HepG2 (cell line): Measurements from ENCODE around the gene HLCS. TPM values are rescaled to one million over a fixed set of nuclear protein-coding genes. Genes with fewer than 3 reads are reported as not detected.
A peak's percentile ranks its signal among the peaks of the same experiment; 100 is the strongest.

ENCODE experiments used
- ATAC-seq: fragments of 200-7000 bp; cut with Tn5 transposase; 3 replicates; pipeline ENCODE4 v1.9.1; 2020; ENCODE audit warnings: mild to moderate bottlenecking, moderate library complexity
- BruUV-seq: library from RNA; stranded (reverse); fragments of 400-500 nt; replicated peaks from 2 replicates; lab custom pipeline; 2021; lab: Mats Ljungman, UMichigan
- CTCF ChIA-PET: fragments of 300-600 bp; formaldehyde crosslinking; extraction: SDS; loops from one replicate; lab custom pipeline; 2021; ENCODE audit warnings: low total read pairs, inconsistent platforms, low intra/inter-chr PET ratio; lab: Yijun Ruan, JAX
- POLR2A ChIA-PET: fragments of 350-600 bp; sonication (Branson Sonifier 250); formaldehyde crosslinking; loops from one replicate; lab custom pipeline; 2020; ENCODE audit warnings: antibody characterized with exemption, inconsistent platforms; lab: Yijun Ruan, JAX
- DNase-seq: peaks from one replicate; pipeline ENCODE4 v3.0.0-alpha.2; 2015; ENCODE audit warnings: low spot score
- FAIRE-seq: peaks from 3 replicates; lab custom pipeline; 2011; peaks lifted over from hg19 to GRCh38; lab: Jason Lieb, UNC
- H2AFZ ChIP-seq: one replicate; pipeline ENCODE4 v1.6.1; 2011; ENCODE audit warnings: low read length, inconsistent platforms
- H3K27ac ChIP-seq: fragments of 300-600 bp; 3 replicates; pipeline ENCODE4 v1.8.0; 2011; ENCODE audit warnings: mixed run types, mild to moderate bottlenecking, mixed read lengths, low read length, inconsistent platforms; ENCODE audit not compliant: insufficient read depth; ENCODE audit errors: extremely low read length
- H3K27me3 ChIP-seq, 2 experiments: fragments of 200-600 bp in 1 of 2; 2 replicates in 1 of 2; 3 replicates in 1 of 2; pipeline versions ENCODE4 v1.6.0 to v1.8.0; 2011; ENCODE audit warnings: low read length in 2 of 2, mild to moderate bottlenecking in 2 of 2, moderate library complexity in 2 of 2, inconsistent platforms in 1 of 2; ENCODE audit not compliant: insufficient read depth in 2 of 2, control insufficient read depth in 1 of 2
- H3K36me3 ChIP-seq, 2 experiments: fragments of 200-600 bp in 1 of 2; replicated peaks in 1 of 2; 2 replicates in 1 of 2; 3 replicates in 1 of 2; pipeline versions ENCODE4 v1.5.1 to v1.8.0; 2011; ENCODE audit warnings: low read length in 2 of 2, inconsistent platforms in 1 of 2; ENCODE audit not compliant: insufficient read depth in 2 of 2, control insufficient read depth in 1 of 2
- H3K4me1 ChIP-seq: 2 replicates; pipeline ENCODE4 v1.5.1; 2012; ENCODE audit warnings: low read length, inconsistent platforms; ENCODE audit not compliant: insufficient read depth
- H3K4me2 ChIP-seq: 2 replicates; pipeline ENCODE4 v1.6.0; 2011; ENCODE audit warnings: low read depth, low read length, inconsistent platforms
- H3K4me3 ChIP-seq, 3 experiments: fragments of 200-600 bp in 1 of 3; sonication (generic), shearing (Covaris generic) in 1 of 3; replicated peaks in 1 of 3; 2 replicates each; pipeline ENCODE4 v1.5.1; 2011 to 2016; ENCODE audit warnings: low read length in 3 of 3, inconsistent platforms in 2 of 3, low read depth in 2 of 3, mild to moderate bottlenecking in 2 of 3, control low read depth in 1 of 3, mixed read lengths in 1 of 3; ENCODE audit not compliant: insufficient read depth in 1 of 3
- H3K79me2 ChIP-seq: one replicate; pipeline ENCODE4 v1.6.1; 2011; ENCODE audit warnings: low read length, inconsistent platforms; ENCODE audit not compliant: insufficient read depth
- H3K9ac ChIP-seq: 2 replicates; pipeline ENCODE4 v1.6.0; 2011; ENCODE audit warnings: mild to moderate bottlenecking, low read depth, low read length, inconsistent platforms; ENCODE audit not compliant: insufficient read depth
- H3K9me3 ChIP-seq: 2 replicates; pipeline ENCODE4 v1.5.1; 2012; ENCODE audit warnings: mild to moderate bottlenecking, low read length
- H4K20me1 ChIP-seq: 2 replicates; pipeline ENCODE4 v1.6.0; 2011; ENCODE audit warnings: inconsistent platforms, mild to moderate bottlenecking, low read length, moderate library complexity; ENCODE audit not compliant: insufficient read depth
- AHR ChIP-seq: IDR thresholded peaks from 2 replicates; pipeline ENCODE4 v1.6.1; 2018; ENCODE audit warnings: missing genetic modification reagents, missing compliant biosample characterization
- ETV6 ChIP-seq: sonication (generic); formaldehyde crosslinking; conservative IDR thresholded peaks from 2 replicates; pipeline ENCODE4 v1.4.0; 2020; ENCODE audit warnings: missing genetic modification reagents
- HCFC1 ChIP-seq: fragments of 150-350 bp; IDR thresholded peaks from 2 replicates; pipeline ENCODE4 v1.6.1; 2014; ENCODE audit warnings: low read depth, low read length
- MNT ChIP-seq: fragments of 450-650 bp; IDR thresholded peaks from 2 replicates; pipeline ENCODE4 v1.6.1; 2016
- TEAD2 ChIP-seq: sonication (generic); formaldehyde crosslinking; IDR thresholded peaks from 2 replicates; pipeline ENCODE4 v1.9.0; 2021; ENCODE audit warnings: missing genetic modification reagents
- WGBS: methylation state at CpG from one replicate; pipeline ENCODE4 v1.1.6; 2017; ENCODE audit warnings: low lambda C conversion rate; 5-methylcytosine and 5-hydroxymethylcytosine counted together
- in situ Hi-C: cut with HindIII; loops from 2 replicates; pipeline ENCODE4 v1.10.0; 2017; ENCODE audit warnings: low pct_unique_long_range_greater_than_20kb; ENCODE audit not compliant: extremely low pct_ligation_motif_present
- intact Hi-C: fragments of 100-400 bp; cut with micrococcal nuclease; formaldehyde crosslinking; loops from one replicate; pipeline ENCODE4 v1.10.0; 2022; ENCODE audit not compliant: unreplicated experiment
- polyA plus RNA-seq, 8 experiments: library from polyadenylated mRNA; depleted of rRNA in 3 of 8; stranded (reverse) in 7 of 8; unstranded in 1 of 8; fragments of >200 nt; fragmentation: Illumina TruSeq in 4 of 8; extraction: Trizol in 4 of 8; gene quantifications; 2 replicates each; pipeline versions ENCODE4 v1.2.1 to v1.2.3, GENCODE V29; 2011 to 2016; ENCODE audit warnings: low read depth in 4 of 8, missing spikeins in 1 of 8, mixed read lengths in 1 of 8; ENCODE audit not compliant: insufficient read depth in 1 of 8
- total RNA-seq, 5 experiments: library from RNA; depleted of rRNA; stranded (reverse); fragments of >200 nt; fragmentation: Illumina TruSeq; extraction: Trizol; gene quantifications; 2 replicates each; pipeline ENCODE4 v1.2.3, GENCODE V29; 2016; ENCODE audit warnings: low read depth in 1 of 5

Gene HLCS
- total and polyA plus RNA-seq, 2 of the 13 experiments (the other 11 are each of a cell fraction or from before 2014, with no cell fraction given) = 7.9 to 12.3 TPM

DNA sequence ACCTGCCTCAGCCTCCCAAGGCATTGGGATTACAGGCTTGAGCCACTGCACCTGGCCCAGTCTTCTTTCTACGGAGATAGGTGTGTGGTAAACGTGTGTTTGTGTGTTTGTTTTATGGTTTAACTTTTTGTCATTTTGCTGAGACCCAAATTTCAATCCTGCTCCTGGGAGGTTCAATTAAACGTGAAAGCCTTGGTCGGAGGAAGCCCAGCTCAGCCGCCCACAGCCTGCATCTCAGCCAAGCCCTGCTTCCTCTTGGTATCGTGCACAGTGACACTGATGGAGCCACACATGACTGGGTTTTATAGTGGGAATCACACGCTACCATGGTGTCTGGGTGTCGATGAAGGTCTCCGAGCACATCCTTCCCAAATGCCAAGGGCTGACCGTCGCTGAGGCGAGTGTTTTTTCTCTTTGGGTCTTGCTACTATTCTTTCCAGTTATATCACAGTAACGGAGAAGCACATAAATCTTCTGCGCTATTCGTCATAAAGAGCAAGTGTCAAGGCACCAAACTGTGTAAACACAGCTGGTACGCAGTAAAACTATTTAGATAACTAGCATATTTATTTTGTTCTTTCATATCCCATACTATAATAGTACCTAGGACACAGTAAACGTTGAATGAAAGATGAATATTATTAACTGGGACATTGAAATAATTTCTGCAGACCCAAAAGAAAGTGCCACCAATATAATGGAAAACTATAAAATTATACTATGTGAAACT is 39.3 kb downstream of the HLCS start:
- ChIA-PET CTCF (interaction anchor here (1.0 to 2.0 kb wide), 7 partner anchors 73 to 423 kb away, joined by 3 to 14 read pairs (median 4); no protein-coding TSS in a partner anchor), POLR2A (no interaction called here)
- BruUV-seq = no TSS peak
- TF ChIP-seq TEAD2 (CRISPR knock-in tag) (no peak), HCFC1 (no peak)
- H3K9me3 ChIP-seq = no peaks in the 10 kb centered on the region
- no peak overlapping the region for H3K4me3 ChIP-seq
- 90% methylated on average over 17 of the region's 17 CpGs for WGBS
- H3K4me2 ChIP-seq = no peak overlapping the region
- DNase-seq (no peak), FAIRE-seq (no peak), ATAC-seq (no peak)
- peaks cover 4 to 12% of the 10 kb centered on the region in 2 experiments; a peak in 3 of 5 replicates for H3K36me3 ChIP-seq
- no peak overlapping the region for H3K9ac ChIP-seq
- no peaks in the 10 kb centered on the region for H4K20me1 ChIP-seq
- no peaks in the 10 kb centered on the region for H3K79me2 ChIP-seq
- intact Hi-C loops = loop anchor here (1.0 to 5.0 kb wide), 3 partner anchors 180 to 505 kb away; no protein-coding TSS in a partner anchor
- H2AFZ ChIP-seq = no peak overlapping the region
- in situ Hi-C loops = loop anchor here (5.0 kb wide), 3 partner anchors 175 to 425 kb away; no protein-coding TSS in a partner anchor
- H3K4me1 ChIP-seq = peaks cover 14% of the 10 kb centered on the region
- no peak overlapping the region for H3K27ac ChIP-seq
- no peaks in the 10 kb centered on the region for H3K27me3 ChIP-seq

DNA sequence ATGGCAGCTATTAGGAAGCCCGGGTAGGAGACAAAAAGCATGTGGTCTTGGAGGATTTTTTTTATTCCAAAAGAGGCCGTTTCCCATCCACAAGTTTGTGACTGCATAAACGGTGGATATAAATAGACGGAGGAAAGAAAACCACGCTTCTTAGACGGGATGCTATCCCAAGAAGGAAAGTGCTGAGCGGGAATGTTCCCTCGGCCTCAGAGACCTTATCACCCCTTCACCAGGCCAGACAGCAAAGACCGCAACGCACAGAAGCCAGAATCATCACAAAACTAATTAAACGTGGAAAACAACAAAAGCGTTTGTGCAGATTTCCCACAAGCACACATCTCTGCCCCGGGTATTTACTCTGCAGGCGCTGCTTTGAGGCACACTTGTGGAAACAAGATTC is 43.2 kb downstream of the HLCS start:
- H3K9me3 ChIP-seq = no peaks in the 10 kb centered on the region
- no peak for FAIRE-seq
- peak; percentile 42; the same call in 1 of the 2 replicates for TF ChIP-seq MNT
- TF ChIP-seq ETV6 (CRISPR knock-in tag) = no peak
- no peak for TF ChIP-seq AHR (CRISPR knock-in tag)
- TF ChIP-seq, all 625 proteins: peak for 1
- Histone ChIP-seq H3K9ac (no peak overlapping the region), H3K4me2 (no peak overlapping the region), H3K27ac (no peak overlapping the region), H3K79me2 (no peaks in the 10 kb centered on the region), H3K27me3 (no peaks in the 10 kb centered on the region), H3K36me3 (peaks cover 4 to 7% of the 10 kb centered on the region in 2 experiments; a peak in 3 of 5 replicates), H3K4me1 (peaks cover 35% of the 10 kb centered on the region), H2AFZ (no peak overlapping the region), H3K4me3 (no peak overlapping the region), H4K20me1 (no peaks in the 10 kb centered on the region)
- DNase-seq = no peak
- in situ Hi-C loops = no loop called here
- intact Hi-C loops = no loop called here
- 91% methylated on average over 14 of the region's 14 CpGs for WGBS
- no peak for ATAC-seq
- CTCF ChIA-PET = no interaction called here
- no TSS peak for BruUV-seq
- POLR2A ChIA-PET = no interaction called here
